IPS-18a (cell line): Measurements from ENCODE around the gene STEAP2.
A peak's percentile ranks its signal among the peaks of the same experiment; 100 is the strongest.

Source experiments
- H3K27ac ChIP-seq: one replicate; pipeline ENCODE4 v1.5.1; 2013; ENCODE audit warnings: low read length
- H3K27me3 ChIP-seq: one replicate; pipeline ENCODE4 v1.6.1; 2013; ENCODE audit warnings: mild to moderate bottlenecking, low read length; ENCODE audit not compliant: control insufficient read depth, insufficient read depth
- H3K36me3 ChIP-seq: one replicate; pipeline ENCODE4 v1.6.1; 2013; ENCODE audit warnings: low read depth, low read length; ENCODE audit not compliant: control insufficient read depth
- H3K4me1 ChIP-seq: one replicate; pipeline ENCODE4 v1.6.1; 2013; ENCODE audit warnings: low read depth, low read length; ENCODE audit not compliant: control insufficient read depth
- H3K4me3 ChIP-seq: one replicate; pipeline ENCODE4 v1.5.1; 2013; ENCODE audit warnings: low read length
- H3K9ac ChIP-seq: one replicate; pipeline ENCODE4 v1.6.1; 2013; ENCODE audit warnings: mild to moderate bottlenecking, low read length, moderate library complexity
- H3K9me3 ChIP-seq: one replicate; pipeline ENCODE4 v1.6.1; 2013; ENCODE audit warnings: low read depth, low read length; ENCODE audit not compliant: control insufficient read depth

Gene STEAP2

GRCh38 chr7:90224195-90224594, 12.7 kb downstream of the STEAP2 start:
- H3K4me3 ChIP-seq: peak overlapping the region; percentile 18
- peaks cover 27% of the 10 kb centered on the region for H3K4me1 ChIP-seq
- no peaks in the 10 kb centered on the region for H3K27me3 ChIP-seq
- no peaks in the 10 kb centered on the region for H3K9me3 ChIP-seq
- H3K9ac ChIP-seq: peak overlapping the region; percentile 39
- H3K27ac ChIP-seq: peak overlapping the region; percentile 77
- H3K36me3 ChIP-seq: peaks cover 3% of the 10 kb centered on the region

- Histone ChIP-seq H3K9ac (peak overlapping the region; percentile 39), H3K4me1 (peaks cover 27% of the 10 kb centered on the region), H3K27ac (peak overlapping the region; percentile 6)
These were observed 13.6 kb downstream of the STEAP2 start for GRCh38 chr7:90225181-90225580.

GRCh38 chr7:90225601-90226000, 14.1 kb downstream of the STEAP2 start:
- H3K4me3 ChIP-seq: no peak overlapping the region
- H3K9ac ChIP-seq: no peak overlapping the region
- H3K27ac ChIP-seq: peak overlapping the region; percentile 6
- no peaks in the 10 kb centered on the region for H3K9me3 ChIP-seq
- peaks cover 27% of the 10 kb centered on the region for H3K4me1 ChIP-seq
- H3K27me3 ChIP-seq: no peaks in the 10 kb centered on the region
- H3K36me3 ChIP-seq: peaks cover 3% of the 10 kb centered on the region

More at GRCh38 chr7:90225181-90225580, 13.6 kb downstream of the STEAP2 start:
- Histone ChIP-seq H3K4me3 (no peak overlapping the region), H3K36me3 (peaks cover 3% of the 10 kb centered on the region), H3K9me3 (no peaks in the 10 kb centered on the region), H3K27me3 (no peaks in the 10 kb centered on the region)

- H3K27me3 ChIP-seq: no peaks in the 10 kb centered on the region
- H3K36me3 ChIP-seq: peaks cover 4% of the 10 kb centered on the region
- H3K9ac ChIP-seq: no peak overlapping the region
- H3K27ac ChIP-seq: no peak overlapping the region
- H3K9me3 ChIP-seq: no peaks in the 10 kb centered on the region
- peaks cover 27% of the 10 kb centered on the region for H3K4me1 ChIP-seq
- no peak overlapping the region for H3K4me3 ChIP-seq
These were observed 15.7 kb downstream of the STEAP2 start for GRCh38 chr7:90227259-90227658.

- H3K9me3 ChIP-seq: no peaks in the 10 kb centered on the region
- H3K9ac ChIP-seq: no peak overlapping the region
- H3K36me3 ChIP-seq: peaks cover 7% of the 10 kb centered on the region
- no peak overlapping the region for H3K4me3 ChIP-seq
- no peak overlapping the region for H3K27ac ChIP-seq
- H3K4me1 ChIP-seq: peaks cover 10% of the 10 kb centered on the region
- H3K27me3 ChIP-seq: no peaks in the 10 kb centered on the region
These were observed 18.1 kb downstream of the STEAP2 start for GRCh38 chr7:90229682-90230081.

GRCh38 chr7:90230834-90231233, 19.3 kb downstream of the STEAP2 start:
- Histone ChIP-seq H3K4me3 (no peak overlapping the region), H3K27me3 (no peaks in the 10 kb centered on the region), H3K27ac (no peak overlapping the region), H3K4me1 (no peaks in the 10 kb centered on the region), H3K9me3 (no peaks in the 10 kb centered on the region), H3K36me3 (peaks cover 7% of the 10 kb centered on the region), H3K9ac (no peak overlapping the region)

- Histone ChIP-seq H3K9me3 (no peaks in the 10 kb centered on the region), H3K4me3 (no peak overlapping the region), H3K27me3 (no peaks in the 10 kb centered on the region), H3K4me1 (no peaks in the 10 kb centered on the region), H3K36me3 (peaks cover 7% of the 10 kb centered on the region), H3K9ac (no peak overlapping the region), H3K27ac (no peak overlapping the region)
These were observed 19.8 kb downstream of the STEAP2 start for GRCh38 chr7:90231304-90231703.

GRCh38 chr7:90232430-90232829, 20.9 kb downstream of the STEAP2 start:
- no peaks in the 10 kb centered on the region for H3K4me1 ChIP-seq
- H3K36me3 ChIP-seq: peaks cover 4% of the 10 kb centered on the region
- H3K9ac ChIP-seq: no peak overlapping the region
- H3K27me3 ChIP-seq: no peaks in the 10 kb centered on the region
- no peak overlapping the region for H3K4me3 ChIP-seq
- H3K27ac ChIP-seq: no peak overlapping the region
- H3K9me3 ChIP-seq: no peaks in the 10 kb centered on the region

GRCh38 chr7:90233569-90233968, 22.0 kb downstream of the STEAP2 start:
- Histone ChIP-seq H3K4me3 (no peak overlapping the region), H3K9me3 (no peaks in the 10 kb centered on the region), H3K27ac (no peak overlapping the region), H3K36me3 (peaks cover 4% of the 10 kb centered on the region), H3K27me3 (no peaks in the 10 kb centered on the region), H3K4me1 (no peaks in the 10 kb centered on the region), H3K9ac (no peak overlapping the region)

- no peak overlapping the region for H3K9ac ChIP-seq
- H3K27ac ChIP-seq: no peak overlapping the region
- H3K27me3 ChIP-seq: no peaks in the 10 kb centered on the region
- H3K4me1 ChIP-seq: no peaks in the 10 kb centered on the region
- no peak overlapping the region for H3K4me3 ChIP-seq
- H3K36me3 ChIP-seq: peaks cover 4% of the 10 kb centered on the region
- H3K9me3 ChIP-seq: no peaks in the 10 kb centered on the region
These were observed 25.3 kb downstream of the STEAP2 start for GRCh38 chr7:90236721-90237289.

GRCh38 chr7:90238022-90238421, 26.5 kb downstream of the STEAP2 start:
- Histone ChIP-seq H3K27ac (no peak overlapping the region), H3K9ac (no peak overlapping the region), H3K9me3 (no peaks in the 10 kb centered on the region), H3K4me1 (no peaks in the 10 kb centered on the region), H3K27me3 (no peaks in the 10 kb centered on the region), H3K36me3 (no peaks in the 10 kb centered on the region), H3K4me3 (no peak overlapping the region)

- Histone ChIP-seq H3K27me3 (no peaks in the 10 kb centered on the region), H3K4me1 (no peaks in the 10 kb centered on the region), H3K9ac (no peak overlapping the region), H3K36me3 (no peaks in the 10 kb centered on the region), H3K27ac (no peak overlapping the region), H3K9me3 (no peaks in the 10 kb centered on the region), H3K4me3 (no peak overlapping the region)
These were observed 27.0 kb downstream of the STEAP2 start for GRCh38 chr7:90238583-90238982.
